Nucleus accumbens (tissue), 56 donors: ENCODE results near the gene MGAT2.
"Not testable (repeated sequence)": the region's sequence is repeated elsewhere in the genome, so short reads cannot be mapped to it uniquely, and the experiment has no call there.

ENCODE experiments used
- DNase-seq, 56 donors: peaks; one replicate each; lab custom pipeline; 2025; lab: John Stamatoyannopoulos, UW

The MGAT2 gene

GRCh38 chr14:49641697-49642129 is 21.1 kb downstream of the MGAT2 start:
- peak in 1 of 56 donors; percentile 3 for DNase-seq

DNA sequence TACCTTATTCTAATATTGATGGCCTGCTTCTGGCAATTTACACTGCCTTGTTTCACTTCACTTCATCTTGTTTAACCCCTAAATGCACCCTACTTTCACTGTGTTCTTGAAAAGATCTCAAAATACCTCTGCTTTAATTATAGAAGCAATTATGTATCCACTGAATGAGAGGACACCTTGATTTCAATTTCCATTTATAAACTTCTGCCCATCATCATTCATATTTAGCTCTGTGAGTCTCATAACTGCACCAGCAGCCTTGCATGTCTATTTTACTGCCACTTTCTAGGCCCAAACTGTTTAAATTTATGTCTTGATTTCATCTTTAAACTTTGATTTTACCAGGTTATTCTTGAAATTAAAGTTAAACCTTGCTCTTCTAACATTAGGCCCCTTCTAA is 21.6 kb downstream of the MGAT2 start:
- DNase-seq: no peak

DNA sequence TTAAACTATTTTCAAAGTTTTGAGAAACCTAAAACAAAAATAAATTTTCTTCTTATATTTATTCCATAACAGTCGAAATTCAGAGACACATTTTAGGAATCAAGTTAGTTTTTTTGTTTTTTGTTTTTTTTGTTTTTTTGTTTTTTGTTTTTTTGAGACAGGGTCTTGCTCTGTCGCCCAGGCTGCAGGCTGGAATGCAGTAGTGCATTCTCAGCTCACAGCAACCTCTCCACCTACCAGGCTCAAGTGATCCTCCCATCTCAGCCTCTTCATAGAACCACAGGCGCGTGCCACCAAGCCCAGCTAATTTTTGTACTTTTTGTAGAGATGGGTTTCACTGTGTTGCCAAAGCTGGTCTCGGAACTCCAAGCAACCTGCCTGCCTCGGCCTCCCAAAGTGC is 32.9 kb downstream of the MGAT2 start:
- no peak for DNase-seq

DNA sequence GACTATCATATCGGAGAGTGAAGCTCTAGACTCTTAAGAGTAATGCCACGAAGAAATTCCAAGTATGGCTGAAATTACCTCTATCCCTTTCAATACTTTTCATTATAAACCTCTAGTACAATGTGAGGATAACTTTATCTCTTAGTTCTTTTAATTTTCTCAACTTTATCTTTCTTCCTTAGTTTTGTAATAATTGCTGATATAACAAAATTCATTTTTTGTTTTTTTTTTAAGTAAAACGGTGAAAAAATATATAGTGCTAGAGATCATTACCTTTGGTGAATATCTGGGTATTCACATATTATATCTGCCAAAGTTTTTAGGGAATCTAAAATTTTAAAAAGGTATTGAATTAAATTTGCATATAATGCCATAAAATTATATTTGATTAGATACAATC is 33.9 kb downstream of the MGAT2 start:
- DNase-seq: no peak

GRCh38 chr14:49657500-49657899 is 36.9 kb downstream of the MGAT2 start:
- not testable (repeated sequence) for DNase-seq

GRCh38 chr14:49659526-49660455 is 39.2 kb downstream of the MGAT2 start:
- DNase-seq: no peak

- DNase-seq: no peak
Measured at GRCh38 chr14:49670475-49670874, 49.9 kb downstream of the MGAT2 start.
